ENCODE measurements around the gene SPAG16.

The SPAG16 gene

GRCh38 chr2:213284105-213285090, at the start of gene SPAG16:
TSS of gene SPAG16 (plus strand) at chr2:213284464.
- peak; percentile 90 to 93 for DNase-seq (ENCODE audit: low read depth in 2 of 2)

- DNase-seq (ENCODE audit: low read depth in 2 of 2), result no peak
Observed at GRCh38 chr2:213234641-213235040, 49.6 kb upstream of the SPAG16 start.

- DNase-seq (ENCODE audit: low read depth in 2 of 2), result no peak
Observed at GRCh38 chr2:213235741-213236140, 48.5 kb upstream of the SPAG16 start.

GRCh38 chr2:213237251-213237650, 47.0 kb upstream of the SPAG16 start:
- DNase-seq (ENCODE audit: low read depth in 2 of 2), result no peak

GRCh38 chr2:213237787-213238186, 46.5 kb upstream of the SPAG16 start:
- no peak for DNase-seq (ENCODE audit: low read depth in 2 of 2)

GRCh38 chr2:213238753-213239495, 45.3 kb upstream of the SPAG16 start:
- no peak for DNase-seq (ENCODE audit: low read depth in 2 of 2)

GRCh38 chr2:213241817-213242216, 42.4 kb upstream of the SPAG16 start:
- no peak for DNase-seq (ENCODE audit: low read depth in 2 of 2)

- DNase-seq (ENCODE audit: low read depth in 2 of 2), result no peak
Observed at GRCh38 chr2:213242653-213243052, 41.6 kb upstream of the SPAG16 start.

GRCh38 chr2:213243189-213244044, 40.8 kb upstream of the SPAG16 start:
- DNase-seq (ENCODE audit: low read depth in 2 of 2), result no peak

- DNase-seq (ENCODE audit: low read depth in 2 of 2), result peak in 1 of 2 donors; percentile 14
Observed at GRCh38 chr2:213246497-213247281, 37.6 kb upstream of the SPAG16 start.

- no peak for DNase-seq (ENCODE audit: low read depth in 2 of 2)
Observed at GRCh38 chr2:213247566-213247965, 36.7 kb upstream of the SPAG16 start.

GRCh38 chr2:213248637-213249036, 35.6 kb upstream of the SPAG16 start:
- no peak for DNase-seq (ENCODE audit: low read depth in 2 of 2)

GRCh38 chr2:213249502-213249901, 34.8 kb upstream of the SPAG16 start:
- DNase-seq (ENCODE audit: low read depth in 2 of 2), result no peak

- no peak for DNase-seq (ENCODE audit: low read depth in 2 of 2)
Observed at GRCh38 chr2:213251618-213252017, 32.6 kb upstream of the SPAG16 start.

GRCh38 chr2:213252206-213252605, 32.1 kb upstream of the SPAG16 start:
- DNase-seq (ENCODE audit: low read depth in 2 of 2), result no peak

- DNase-seq (ENCODE audit: low read depth in 2 of 2), result no peak
Observed at GRCh38 chr2:213253162-213253561, 31.1 kb upstream of the SPAG16 start.

- no peak for DNase-seq (ENCODE audit: low read depth in 2 of 2)
Observed at GRCh38 chr2:213259266-213259665, 25.0 kb upstream of the SPAG16 start.

GRCh38 chr2:213261237-213261636, 23.0 kb upstream of the SPAG16 start:
- no peak for DNase-seq (ENCODE audit: low read depth in 2 of 2)

- DNase-seq (ENCODE audit: low read depth in 2 of 2), result no peak
Observed at GRCh38 chr2:213261715-213262114, 22.5 kb upstream of the SPAG16 start.

GRCh38 chr2:213265679-213266078, 18.6 kb upstream of the SPAG16 start:
- DNase-seq (ENCODE audit: low read depth in 2 of 2), result no peak

GRCh38 chr2:213266421-213266820, 17.8 kb upstream of the SPAG16 start:
- DNase-seq (ENCODE audit: low read depth in 2 of 2), result no peak

Data from activated CD8-positive, alpha-beta memory T cell treated with anti-CD3 and anti-CD28 coated beads for 4 hours (primary cell).